Measurements from ENCODE around the gene NUCB1. TPM values are rescaled to one million over a fixed set of nuclear protein-coding genes. Genes with fewer than 3 reads are reported as not detected.

Gene NUCB1
- total RNA-seq, 1 experiment from 2014 or later: 102 TPM

- no TSS peak for BruUV-seq (replicated peaks)
- Histone ChIP-seq H3K4me3 (ENCODE audit: low read depth in 2 of 2, low read length in 2 of 2) (no peak overlapping the region), H3K9me3 (ENCODE audit: control insufficient read depth, insufficient read depth, low read depth, low read length) (no peaks in the 10 kb centered on the region), H3K36me3 (ENCODE audit: control insufficient read depth, insufficient read depth, low read length) (peaks cover 5% of the 10 kb centered on the region), H3K27me3 (ENCODE audit: control insufficient read depth, insufficient read depth, low read length) (no peaks in the 10 kb centered on the region), H3K4me1 (ENCODE audit: control insufficient read depth, insufficient read depth, low read length) (no peaks in the 10 kb centered on the region), H3K27ac (ENCODE audit: low read length) (no peak overlapping the region)
- POLR2A ChIA-PET: no interaction called here
- intact Hi-C loops (cut with micrococcal nuclease; ENCODE audit: unreplicated experiment) (no loop called here), in situ Hi-C loops (cut with HindIII; ENCODE audit: low pct_unique_long_range_greater_than_20kb, low sequenced_read_pairs) (no loop called here)
- DNase-seq (ENCODE audit: low read depth, low spot score) (no peak), ATAC-seq (no peak)
- CTCF ChIA-PET: no interaction called here
- TF ChIP-seq TCF7L2 (IDR thresholded peaks at IDR 0.05; ENCODE audit: low read depth, low read length) (no peak), POLR2AphosphoS5 (IDR thresholded peaks at IDR 0.05; ENCODE audit: low read depth, low read length) (no peak), REST (IDR thresholded peaks at IDR 0.05; ENCODE audit: insufficient read depth in 1 of 2, low read depth in 2 of 2, low read length in 1 of 2) (no peak), CTCF (IDR thresholded peaks at IDR 0.05) (no peak), SIN3A (IDR thresholded peaks at IDR 0.05; ENCODE audit: borderline replicate concordance, insufficient read depth, low read depth, low read length) (no peak)
Observed at GRCh38 chr19:48910803-48911202, 10.7 kb downstream of the NUCB1 start.

GRCh38 chr19:48913114-48913889 is 13.2 kb downstream of the NUCB1 start:
- POLR2A ChIA-PET: no interaction called here
- ATAC-seq (peak; percentile 78), DNase-seq (ENCODE audit: low read depth, low spot score) (no peak)
- CTCF ChIA-PET: no interaction called here
- TF ChIP-seq POLR2AphosphoS5 (IDR thresholded peaks at IDR 0.05; ENCODE audit: low read depth, low read length): no peak
- no peak for TF ChIP-seq REST (IDR thresholded peaks at IDR 0.05; ENCODE audit: insufficient read depth in 1 of 2, low read depth in 2 of 2, low read length in 1 of 2)
- TF ChIP-seq TCF7L2 (IDR thresholded peaks at IDR 0.05; ENCODE audit: low read depth, low read length): no peak
- no peak for TF ChIP-seq SIN3A (IDR thresholded peaks at IDR 0.05; ENCODE audit: borderline replicate concordance, insufficient read depth, low read depth, low read length)
- Histone ChIP-seq H3K36me3 (ENCODE audit: control insufficient read depth, insufficient read depth, low read length) (peaks cover 5% of the 10 kb centered on the region), H3K9me3 (ENCODE audit: control insufficient read depth, insufficient read depth, low read depth, low read length) (no peaks in the 10 kb centered on the region), H3K27ac (ENCODE audit: low read length) (no peak overlapping the region), H3K27me3 (ENCODE audit: control insufficient read depth, insufficient read depth, low read length) (no peaks in the 10 kb centered on the region), H3K4me3 (ENCODE audit: low read depth in 2 of 2, low read length in 2 of 2) (no peak overlapping the region), H3K4me1 (ENCODE audit: control insufficient read depth, insufficient read depth, low read length) (no peaks in the 10 kb centered on the region)
- TSS peak; percentile 61 for BruUV-seq (replicated peaks)
- intact Hi-C loops (cut with micrococcal nuclease; ENCODE audit: unreplicated experiment): no loop called here
- in situ Hi-C loops (cut with HindIII; ENCODE audit: low pct_unique_long_range_greater_than_20kb, low sequenced_read_pairs): no loop called here

Measured in Panc1 (cell line).